ENCODE measurements around the gene PXMP4.
A peak's percentile ranks its signal among the peaks of the same experiment; 100 is the strongest.

Gene PXMP4

GRCh38 chr20:33654680-33655161 lies 65.4 kb downstream of the PXMP4 start:
- DNase-seq (ENCODE audit: low spot score), result no peak

- no peak for DNase-seq (ENCODE audit: low spot score)
Observed at GRCh38 chr20:33653900-33654596, 66.1 kb downstream of the PXMP4 start.

GRCh38 chr20:33653218-33653899 lies 66.8 kb downstream of the PXMP4 start:
- DNase-seq (ENCODE audit: low spot score), result peak; percentile 98

Measured in HuH-7 (cell line).